Measurements from ENCODE around the gene ISOC2. TPM values are rescaled to one million over a fixed set of nuclear protein-coding genes. Genes with fewer than 3 reads are reported as not detected.
A peak's percentile ranks its signal among the peaks of the same experiment; 100 is the strongest.
"Not testable (repeated sequence)": the region's sequence is repeated elsewhere in the genome, so short reads cannot be mapped to it uniquely, and the experiment has no call there.

ISOC2 gene
- total RNA-seq, 1 donor from 2014 or later: 105 TPM

- no peak for ATAC-seq
- no peak for DNase-seq (ENCODE audit: low spot score)
Measured at GRCh38 chr19:55443045-55443823, 18.2 kb downstream of the ISOC2 start, which contains the start of gene SHISA7. Gene SHISA7 (minus strand): TSS chr19:55443300. CDS start chr19:55442863, 437 bp downstream.

- DNase-seq (ENCODE audit: low spot score) (no peak), ATAC-seq (peak; percentile 17)
Measured at GRCh38 chr19:55442372-55442961, 19.0 kb downstream of the ISOC2 start.

GRCh38 chr19:55441692-55442321, 19.6 kb downstream of the ISOC2 start:
- no peak for DNase-seq (ENCODE audit: low spot score)

GRCh38 chr19:55441319-55441691, 20.1 kb downstream of the ISOC2 start:
- no peak for DNase-seq (ENCODE audit: low spot score)
- ATAC-seq: no peak

More at GRCh38 chr19:55441692-55442321, 19.6 kb downstream of the ISOC2 start:
- no peak for ATAC-seq

GRCh38 chr19:55440411-55441105, 20.9 kb downstream of the ISOC2 start:
- DNase-seq (ENCODE audit: low spot score) (no peak), ATAC-seq (no peak)

GRCh38 chr19:55439052-55439451, 22.4 kb downstream of the ISOC2 start:
- no peak for DNase-seq (ENCODE audit: low spot score)
- no peak for ATAC-seq

GRCh38 chr19:55437410-55437809, 24.0 kb downstream of the ISOC2 start:
- DNase-seq (ENCODE audit: low spot score) (peak; percentile 52), ATAC-seq (peak; percentile 90)

GRCh38 chr19:55436847-55437246, 24.6 kb downstream of the ISOC2 start:
- DNase-seq (ENCODE audit: low spot score) (no peak), ATAC-seq (no peak)

GRCh38 chr19:55435020-55435419, 26.4 kb downstream of the ISOC2 start:
- ATAC-seq: no peak
- no peak for DNase-seq (ENCODE audit: low spot score)

- no peak for ATAC-seq
- no peak for DNase-seq (ENCODE audit: low spot score)
Measured at GRCh38 chr19:55434356-55434919, 27.0 kb downstream of the ISOC2 start.

- no peak for DNase-seq (ENCODE audit: low spot score)
- no peak for ATAC-seq
Measured at GRCh38 chr19:55433292-55433691, 28.1 kb downstream of the ISOC2 start.

GRCh38 chr19:55432241-55432959, 29.0 kb downstream of the ISOC2 start:
- ATAC-seq: no peak

GRCh38 chr19:55431183-55431582, 30.3 kb downstream of the ISOC2 start:
- ATAC-seq (no peak), DNase-seq (ENCODE audit: low spot score) (no peak)

More at GRCh38 chr19:55432241-55432959, 29.0 kb downstream of the ISOC2 start:
- no peak for DNase-seq (ENCODE audit: low spot score)

GRCh38 chr19:55426042-55426441, 35.4 kb downstream of the ISOC2 start:
- ATAC-seq: no peak
- DNase-seq (ENCODE audit: low spot score): no peak

- DNase-seq (ENCODE audit: low spot score) (no peak), ATAC-seq (no peak)
Measured at GRCh38 chr19:55424518-55424917, 36.9 kb downstream of the ISOC2 start.

- DNase-seq (ENCODE audit: low spot score) (no peak), ATAC-seq (no peak)
Measured at GRCh38 chr19:55423225-55424005, 38.0 kb downstream of the ISOC2 start.

- not testable (repeated sequence) for ATAC-seq; DNase-seq (ENCODE audit: low spot score)
Measured at GRCh38 chr19:55421281-55421680, 40.2 kb downstream of the ISOC2 start.

GRCh38 chr19:55419624-55420236, 41.7 kb downstream of the ISOC2 start:
- ATAC-seq: no peak

GRCh38 chr19:55419103-55419502, 42.3 kb downstream of the ISOC2 start:
- no peak for DNase-seq (ENCODE audit: low spot score)
- no peak for ATAC-seq

More at GRCh38 chr19:55419624-55420236, 41.7 kb downstream of the ISOC2 start:
- no peak for DNase-seq (ENCODE audit: low spot score)
